Coronary artery (tissue), 2 donors: ENCODE measurements around the gene TLE4.

Experiments
- DNase-seq: peaks from one replicate; pipeline ENCODE4 v3.0.0-alpha.2; 2017; ENCODE audit warnings: low spot score
- H3K27ac ChIP-seq, 2 donors: fragments of 200-600 bp; sonication (generic); one replicate each; pipeline ENCODE4 v1.5.1; 2016 to 2019
- H3K4me3 ChIP-seq: fragments of 200-600 bp; sonication (generic); 2 replicates; pipeline ENCODE4 v1.5.1; 2016; ENCODE audit warnings: mild to moderate bottlenecking, moderate library complexity
- TF ChIP-seq, protein P1 (sequence below): fragments of 200-600 bp; sonication (generic); IDR thresholded peaks from one replicate; pipeline ENCODE4 v1.5.1; 2019; ENCODE audit warnings: antibody characterized with exemption

TLE4 gene

DNA sequence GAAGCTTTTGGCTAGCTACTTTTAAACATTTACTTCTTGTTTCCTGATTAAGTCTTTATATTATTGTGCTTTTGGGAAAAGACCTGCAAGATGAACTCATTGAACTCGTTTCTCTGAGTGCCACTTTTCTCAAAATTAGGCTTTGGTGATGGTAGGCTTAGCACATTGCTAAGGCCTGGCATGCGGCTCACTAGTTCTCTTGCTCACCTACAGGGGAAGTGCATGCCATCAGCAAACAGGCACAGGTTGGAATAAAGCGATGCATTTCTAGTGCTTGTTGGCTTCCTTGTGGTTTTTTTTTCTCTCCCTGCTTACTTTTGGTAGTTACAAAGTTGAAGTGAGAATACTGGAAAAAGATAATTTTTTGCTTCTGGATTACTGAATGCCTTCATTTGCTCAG is 41.4 kb downstream of the TLE4 start:
- Histone ChIP-seq H3K27ac (no peak overlapping the region), H3K4me3 (no peak overlapping the region)
- DNase-seq = no peak
- TF ChIP-seq, protein P1, sequence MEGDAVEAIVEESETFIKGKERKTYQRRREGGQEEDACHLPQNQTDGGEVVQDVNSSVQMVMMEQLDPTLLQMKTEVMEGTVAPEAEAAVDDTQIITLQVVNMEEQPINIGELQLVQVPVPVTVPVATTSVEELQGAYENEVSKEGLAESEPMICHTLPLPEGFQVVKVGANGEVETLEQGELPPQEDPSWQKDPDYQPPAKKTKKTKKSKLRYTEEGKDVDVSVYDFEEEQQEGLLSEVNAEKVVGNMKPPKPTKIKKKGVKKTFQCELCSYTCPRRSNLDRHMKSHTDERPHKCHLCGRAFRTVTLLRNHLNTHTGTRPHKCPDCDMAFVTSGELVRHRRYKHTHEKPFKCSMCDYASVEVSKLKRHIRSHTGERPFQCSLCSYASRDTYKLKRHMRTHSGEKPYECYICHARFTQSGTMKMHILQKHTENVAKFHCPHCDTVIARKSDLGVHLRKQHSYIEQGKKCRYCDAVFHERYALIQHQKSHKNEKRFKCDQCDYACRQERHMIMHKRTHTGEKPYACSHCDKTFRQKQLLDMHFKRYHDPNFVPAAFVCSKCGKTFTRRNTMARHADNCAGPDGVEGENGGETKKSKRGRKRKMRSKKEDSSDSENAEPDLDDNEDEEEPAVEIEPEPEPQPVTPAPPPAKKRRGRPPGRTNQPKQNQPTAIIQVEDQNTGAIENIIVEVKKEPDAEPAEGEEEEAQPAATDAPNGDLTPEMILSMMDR = no peak

DNA sequence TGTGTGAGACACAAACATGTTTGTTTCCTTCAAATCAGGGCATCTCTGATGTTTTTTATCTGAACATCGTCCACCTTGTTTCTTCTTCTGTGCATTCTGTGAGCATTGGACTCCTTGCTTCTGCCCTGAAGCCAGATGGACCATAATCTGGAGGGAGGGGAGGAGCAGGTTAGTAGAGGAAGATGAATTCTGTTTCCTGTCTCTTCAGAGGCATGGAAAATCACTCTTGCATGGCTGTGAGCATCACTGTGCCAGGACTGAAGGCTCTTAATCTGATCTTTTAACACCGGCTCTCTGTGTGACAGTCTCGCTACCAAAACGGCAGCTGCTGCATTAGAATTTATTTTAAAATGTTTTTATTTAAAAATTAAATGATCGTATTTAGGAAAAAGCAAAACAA is 43.3 kb downstream of the TLE4 start:
- Histone ChIP-seq H3K4me3 (no peak overlapping the region), H3K27ac (no peak overlapping the region)
- TF ChIP-seq, protein P1 = no peak
- no peak for DNase-seq

DNA sequence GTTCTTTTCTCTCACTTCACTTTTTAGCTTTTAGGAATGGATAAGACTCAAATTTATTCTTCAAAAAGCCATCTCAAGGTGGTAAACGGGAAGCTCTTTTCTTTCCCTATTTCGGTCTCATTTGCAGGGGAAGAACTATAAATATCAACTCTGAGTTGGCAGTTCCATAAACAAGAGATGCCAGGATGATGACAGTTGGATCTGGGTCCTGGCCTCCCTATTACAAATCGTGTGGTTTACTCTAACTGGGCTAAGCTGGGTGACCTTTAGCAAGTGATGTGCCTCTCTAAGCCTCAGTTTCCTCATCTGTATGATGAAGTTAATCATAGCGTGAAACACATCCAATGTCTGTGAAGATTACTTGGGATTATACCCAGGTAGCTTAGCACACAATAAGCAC is 44.2 kb downstream of the TLE4 start:
- Histone ChIP-seq H3K4me3 (no peak overlapping the region), H3K27ac (no peak overlapping the region)
- no peak for DNase-seq
- TF ChIP-seq, protein P1 = no peak

DNA sequence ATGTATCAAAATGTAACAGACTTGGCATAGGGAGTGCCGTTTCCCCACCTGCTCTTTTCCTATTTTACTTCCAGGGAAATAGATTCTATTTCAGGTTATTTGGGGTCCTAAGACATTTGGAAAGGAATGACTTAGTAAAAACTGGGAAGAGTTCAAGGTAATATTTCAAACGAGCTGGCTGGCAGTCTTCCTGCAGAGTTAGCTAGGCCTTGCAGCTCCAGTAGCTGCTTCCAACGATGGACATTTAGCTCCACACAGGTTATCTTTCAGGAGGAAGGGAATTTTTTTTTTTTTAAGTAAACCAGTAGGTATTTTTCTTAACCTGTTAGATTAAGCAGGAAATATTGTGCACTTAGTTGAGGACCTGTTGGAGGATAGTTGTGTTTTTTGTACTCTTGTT is 45.2 kb downstream of the TLE4 start:
- Histone ChIP-seq H3K4me3 (no peak overlapping the region), H3K27ac (no peak overlapping the region)
- TF ChIP-seq, protein P1 = no peak
- DNase-seq = no peak

DNA sequence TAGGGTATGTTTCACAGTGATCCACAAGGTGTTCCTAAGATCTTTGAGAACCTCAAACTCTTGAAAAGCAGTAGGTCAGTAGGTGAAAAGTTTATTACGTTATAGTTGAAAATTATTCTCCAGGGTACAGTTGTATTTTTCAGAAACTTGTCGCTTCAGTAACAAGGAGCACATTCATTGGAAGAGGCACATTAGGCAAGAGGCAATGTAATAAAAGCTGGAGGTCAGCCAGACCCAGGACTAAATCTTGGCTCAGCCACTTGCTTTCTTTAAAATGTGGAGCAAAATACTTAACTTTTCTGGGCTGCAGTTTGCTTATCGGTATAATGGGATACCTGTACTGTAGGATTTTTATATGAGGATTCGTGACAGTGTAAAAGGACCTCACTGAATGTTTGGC is 45.6 kb downstream of the TLE4 start:
- TF ChIP-seq, protein P1 = no peak
- Histone ChIP-seq H3K27ac (no peak overlapping the region), H3K4me3 (no peak overlapping the region)
- no peak for DNase-seq

DNA sequence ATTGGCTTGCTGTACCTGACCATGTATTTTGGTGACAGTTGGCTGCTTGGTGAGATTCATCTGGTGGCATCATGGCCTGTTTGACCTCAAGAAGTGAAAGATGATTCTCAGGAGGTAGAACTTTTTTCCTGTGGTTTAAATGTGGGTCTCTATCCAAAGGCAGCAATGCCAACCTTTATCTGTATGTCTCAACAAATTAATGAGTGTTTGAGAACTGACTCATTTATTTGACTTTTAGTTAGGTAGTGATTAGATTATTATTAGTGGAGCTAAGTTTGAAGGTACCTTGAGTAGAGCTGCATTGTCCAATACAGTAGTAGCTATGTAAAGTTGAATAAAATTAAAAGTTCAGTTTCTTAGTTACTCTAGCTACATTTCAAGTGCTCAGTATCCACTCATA is 48.2 kb downstream of the TLE4 start:
- no peak overlapping the region for H3K4me3 ChIP-seq
- TF ChIP-seq, protein P1 = no peak
- no peak overlapping the region for H3K27ac ChIP-seq
- no peak for DNase-seq

DNA sequence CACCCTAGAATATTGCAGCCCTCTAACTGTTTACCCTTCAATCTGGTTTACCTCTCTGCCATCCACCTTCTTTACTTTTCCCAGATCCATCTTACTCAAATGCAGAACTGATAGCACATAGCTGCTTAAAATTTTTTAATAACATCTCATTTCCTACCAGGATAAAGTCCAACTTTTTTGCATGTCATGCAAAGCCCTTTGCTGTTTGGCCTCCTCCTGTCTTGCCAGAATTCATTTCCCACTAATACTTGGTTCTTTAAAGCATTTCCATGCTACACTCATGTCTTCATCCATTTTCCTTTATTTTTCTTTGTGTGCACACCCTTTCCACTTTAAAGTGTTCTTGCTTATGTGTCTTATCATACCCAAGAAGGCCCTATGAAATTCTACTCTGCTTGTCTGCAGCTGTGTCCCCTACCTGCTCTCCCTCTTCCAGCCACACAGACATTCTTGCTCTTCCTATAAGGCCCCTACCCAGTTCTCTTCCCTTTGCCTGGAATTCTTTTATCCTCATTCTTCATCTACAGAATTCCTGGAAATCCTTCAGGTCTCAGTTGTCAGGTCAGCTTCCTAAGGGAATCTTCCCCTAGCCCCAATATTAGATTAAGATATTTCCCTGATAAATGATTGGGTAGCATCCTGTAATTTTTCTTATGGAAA is 50.3 kb downstream of the TLE4 start:
- DNase-seq = no peak
- TF ChIP-seq, protein P1 = no peak
- Histone ChIP-seq H3K4me3 (no peak overlapping the region), H3K27ac (no peak overlapping the region)
